Stimulated activated CD4-positive, alpha-beta T cell treated with anti-CD3 and anti-CD28 coated beads, Interleukin-4, amount 100 ng/mL, for 4 hours (primary cell): ENCODE measurements around the gene COA4.
"Not testable (repeated sequence)": the region's sequence is repeated elsewhere in the genome, so short reads cannot be mapped to it uniquely, and the experiment has no call there.

Experiments used
- DNase-seq, 2 experiments: peaks; one replicate each; pipeline ENCODE4 v3.0.0-alpha.2; 2020

Gene COA4

GRCh38 chr11:73876424-73877310 lies at the start of gene COA4, which contains the start of gene PAAF1:
Gene COA4 (minus strand): TSS chr11:73876846. CDS start chr11:73873378, 3,468 bp downstream.
Gene PAAF1 (plus strand): TSS chr11:73876999. CDS start chr11:73877022, 23 bp downstream.
- peak; percentile 90 to 96 for DNase-seq

DNA sequence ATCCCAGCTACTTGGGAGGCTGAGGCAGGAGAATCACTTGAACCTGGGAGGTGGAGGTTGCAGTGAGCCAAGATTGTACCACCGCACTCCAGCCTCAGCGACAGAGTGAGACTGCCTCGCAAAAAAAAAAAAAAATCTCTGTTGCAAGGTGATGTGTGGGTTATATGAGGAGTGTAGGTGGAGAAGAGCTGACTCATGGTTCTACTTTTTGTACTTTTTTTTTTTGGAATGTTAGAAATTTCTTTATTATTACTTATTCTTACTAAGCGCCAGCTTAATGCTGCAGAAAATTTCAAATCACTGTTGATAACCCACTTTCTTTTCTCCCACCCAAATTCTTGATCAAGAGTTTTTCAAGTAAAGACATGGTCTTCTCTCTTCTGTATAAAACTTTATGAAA lies 44.5 kb upstream of the COA4 start:
- no peak for DNase-seq

DNA sequence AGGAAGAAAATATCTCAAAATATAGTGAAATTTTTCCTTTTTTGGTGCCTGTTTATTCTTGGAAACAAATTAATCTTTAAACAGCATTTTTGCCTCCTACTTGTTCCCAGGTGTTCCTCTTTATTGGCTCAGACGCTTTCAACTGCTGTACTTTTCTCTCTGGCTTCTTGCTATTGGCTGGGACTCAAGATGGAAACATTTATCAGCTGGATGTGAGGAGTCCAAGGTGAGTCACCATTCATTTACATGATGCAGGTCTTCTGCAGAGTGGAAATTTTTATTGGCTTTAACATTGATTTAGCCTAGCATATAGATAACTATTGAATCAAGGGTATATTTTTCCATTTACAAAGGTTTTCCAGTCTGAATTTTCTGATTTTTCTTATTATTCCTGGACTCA lies 39.8 kb upstream of the COA4 start:
- no peak for DNase-seq

DNA sequence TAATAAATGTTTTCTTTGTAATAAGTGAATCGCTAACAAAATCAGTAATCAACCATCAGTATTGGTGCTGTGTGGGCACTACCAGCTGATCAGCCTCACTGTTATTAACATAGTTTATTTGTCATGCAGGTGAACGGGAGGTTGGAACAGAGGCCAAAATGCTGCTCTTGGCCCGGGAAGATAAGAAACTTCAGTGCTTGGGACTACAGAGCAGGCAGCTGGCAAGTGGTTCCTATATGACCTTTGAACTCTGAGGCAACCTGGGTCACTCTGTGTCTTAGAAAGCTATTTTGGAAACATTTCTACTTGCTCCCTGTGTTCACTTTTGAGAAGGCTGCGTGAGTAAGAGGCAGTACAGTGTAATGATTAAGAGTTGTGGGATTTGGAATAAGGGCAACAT lies 37.6 kb upstream of the COA4 start:
- no peak for DNase-seq

DNA sequence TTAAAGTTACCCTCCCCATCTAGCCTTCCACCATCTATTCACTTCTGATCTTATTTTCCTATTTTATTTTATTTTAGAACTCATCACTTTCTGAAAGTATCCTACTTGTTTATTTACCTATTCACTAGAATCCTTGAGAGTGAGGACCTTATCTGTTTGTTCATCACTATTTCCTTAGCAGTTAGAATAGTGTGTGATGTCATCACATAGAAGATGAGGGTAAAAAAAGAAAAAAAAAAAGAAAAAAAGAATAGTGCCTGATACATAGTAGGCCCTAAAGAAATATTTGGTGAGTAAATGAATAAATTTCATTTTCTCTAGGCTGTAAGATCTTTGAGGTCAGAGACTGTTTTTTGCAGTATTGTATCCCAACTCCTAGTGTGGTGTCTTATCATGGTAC lies 36.8 kb upstream of the COA4 start:
- no peak for DNase-seq

DNA sequence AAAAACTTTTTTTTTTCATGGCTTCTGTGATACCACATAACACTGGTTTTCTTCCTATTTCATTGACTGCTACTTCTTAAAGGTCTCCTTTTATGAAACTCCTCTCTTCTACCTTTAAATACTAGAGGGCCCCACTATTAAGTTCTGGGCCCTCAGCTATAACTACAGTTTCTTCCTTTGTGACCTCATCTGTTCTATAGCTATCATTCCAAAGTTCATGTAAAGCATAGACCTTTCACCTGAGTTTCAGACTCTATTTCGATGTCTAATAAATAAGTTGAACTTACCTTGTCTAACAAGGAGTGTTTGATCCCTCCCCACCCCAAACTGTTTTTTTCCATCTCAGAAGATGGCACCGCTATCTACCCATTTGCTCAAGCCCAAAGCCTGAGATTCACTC lies 35.4 kb upstream of the COA4 start:
- DNase-seq, result no peak

- DNase-seq, result peak in 1 of 2 experiments; percentile 1
These were observed 30.5 kb upstream of the COA4 start for GRCh38 chr11:73907191-73907590.

DNA sequence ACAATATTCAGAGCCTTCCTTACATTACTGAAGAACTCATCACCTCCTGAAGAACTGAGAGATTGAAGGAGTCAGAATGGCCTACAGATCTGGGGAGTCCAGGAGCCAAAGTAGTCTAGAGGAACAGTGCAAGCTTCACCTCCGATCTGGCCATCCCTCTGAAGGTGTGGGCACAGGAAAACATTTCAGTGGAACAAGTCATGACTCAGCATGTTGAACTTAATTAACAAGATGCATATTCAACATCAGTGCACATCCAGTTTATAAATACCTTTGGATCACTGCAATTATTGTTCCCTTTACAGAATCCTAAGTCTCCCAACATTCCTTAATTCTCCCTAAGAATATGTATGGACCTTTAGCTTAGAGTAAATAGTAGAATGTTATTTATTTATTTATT lies 25.7 kb upstream of the COA4 start:
- DNase-seq, result no peak

- no peak for DNase-seq
These were observed 18.2 kb upstream of the COA4 start for GRCh38 chr11:73894725-73895335.

- no peak for DNase-seq
These were observed 16.4 kb upstream of the COA4 start for GRCh38 chr11:73893041-73893440.

DNA sequence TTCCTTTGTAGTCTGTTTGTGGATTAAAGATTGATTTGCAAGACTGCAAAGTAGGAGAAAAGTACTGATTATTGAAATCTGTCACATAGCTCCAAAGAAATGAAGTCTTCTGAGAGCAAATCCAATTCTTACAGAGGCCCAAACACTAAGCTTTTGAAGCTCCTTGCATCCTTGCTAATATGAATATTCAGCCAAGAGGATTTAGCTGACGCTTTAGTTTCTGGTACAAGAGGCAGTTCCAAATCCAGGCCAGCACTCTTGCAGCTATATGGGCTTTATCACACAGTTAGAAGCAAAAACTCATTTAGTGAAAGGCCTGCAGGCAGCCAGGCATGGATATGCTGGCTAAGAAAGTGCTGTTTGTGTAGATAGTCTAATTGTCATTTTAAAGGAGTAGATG lies 12.9 kb upstream of the COA4 start:
- no peak for DNase-seq

DNA sequence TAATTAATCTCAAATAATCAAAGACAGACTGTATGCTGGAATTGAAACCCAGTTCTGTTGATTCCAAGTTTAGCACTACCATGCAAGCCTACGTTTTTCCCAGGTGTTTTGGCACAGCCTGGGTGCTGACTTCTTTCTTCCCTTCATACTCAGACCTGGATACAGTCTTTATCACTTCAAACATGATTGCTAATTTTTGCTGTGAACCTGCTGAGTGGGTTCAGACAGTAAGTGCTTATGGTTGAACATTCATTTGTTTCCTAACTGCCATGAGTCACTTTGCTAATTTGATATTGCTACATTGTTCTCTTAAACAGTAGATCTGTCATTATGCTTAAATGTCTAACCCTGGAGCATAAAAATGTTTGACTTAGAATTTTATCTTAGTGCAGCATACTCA lies 12.4 kb upstream of the COA4 start:
- no peak for DNase-seq

- DNase-seq, result no peak
These were observed 11.6 kb upstream of the COA4 start for GRCh38 chr11:73888244-73888643.

- no peak for DNase-seq
These were observed 7.2 kb upstream of the COA4 start for GRCh38 chr11:73883856-73884255.

GRCh38 chr11:73880449-73880848 lies 3.8 kb upstream of the COA4 start:
- not testable (repeated sequence) for DNase-seq

DNA sequence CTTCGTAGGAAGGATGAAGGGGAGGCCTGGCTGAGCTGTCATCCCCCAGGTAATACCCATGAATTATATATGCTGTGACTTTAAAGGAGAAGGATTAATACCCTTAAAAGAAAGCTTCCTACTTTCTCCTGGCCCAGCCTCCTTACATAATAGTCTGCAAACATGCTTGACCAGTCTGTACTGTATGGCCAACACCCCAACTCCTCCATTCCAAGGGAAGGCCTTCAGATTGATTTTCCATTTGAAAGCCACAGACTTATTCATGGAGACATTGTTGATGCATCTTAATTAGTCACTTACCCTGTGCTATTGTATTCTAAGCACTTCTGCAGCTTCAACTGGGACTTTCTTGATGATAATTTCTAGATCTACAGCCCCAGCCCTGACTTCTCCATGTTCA lies 2.1 kb upstream of the COA4 start:
- no peak for DNase-seq

GRCh38 chr11:73875840-73876239 lies 806 bp downstream of the COA4 start:
- no peak for DNase-seq

DNA sequence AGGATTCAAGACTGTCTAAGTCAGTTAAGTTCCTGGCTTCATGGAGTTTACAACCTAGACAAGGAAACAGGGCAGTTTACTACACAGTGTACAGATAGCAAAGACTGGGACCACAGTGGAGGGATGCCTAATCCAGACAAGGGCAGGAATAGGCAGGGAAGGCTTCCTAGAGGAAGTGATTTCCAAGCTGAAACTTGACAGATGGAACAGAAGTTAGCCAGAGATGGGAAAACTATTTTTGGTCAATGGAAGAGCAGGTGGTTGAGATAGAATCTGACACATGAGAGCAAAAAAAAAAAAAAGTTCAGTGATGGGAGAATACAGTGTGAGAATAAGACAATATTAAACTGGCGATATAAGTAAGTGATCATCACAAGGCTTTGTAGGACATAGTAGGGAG lies 1.3 kb downstream of the COA4 start:
- no peak for DNase-seq

DNA sequence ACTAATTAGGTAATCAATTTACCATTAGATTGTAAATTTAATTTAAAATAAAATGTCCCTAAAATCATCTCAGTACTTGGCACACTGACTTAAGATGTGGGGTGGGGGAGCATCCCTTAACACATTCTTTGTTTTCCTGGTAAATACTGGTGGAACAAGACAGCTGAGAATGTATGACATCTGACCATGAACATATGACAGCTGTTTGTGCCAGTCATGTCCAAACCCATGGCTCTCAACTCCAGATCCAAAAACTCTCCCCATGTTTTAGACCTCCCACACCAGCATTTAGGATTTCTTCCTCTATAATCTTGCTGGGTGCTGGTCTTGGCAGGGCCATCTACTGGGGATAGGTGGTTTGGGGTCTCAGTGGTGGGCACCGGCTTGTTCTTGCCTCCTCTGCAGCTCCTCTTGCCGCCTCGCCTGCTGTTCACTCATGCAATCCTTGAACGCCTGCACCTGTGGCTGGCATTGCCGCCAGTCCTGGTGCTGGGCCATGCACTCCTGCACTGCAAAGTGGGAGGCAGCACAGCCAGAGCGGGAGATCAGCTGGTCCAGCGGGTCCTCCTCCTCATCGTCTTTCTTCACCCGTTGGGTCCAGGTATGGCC lies 3.8 kb downstream of the COA4 start:
- no peak for DNase-seq

DNA sequence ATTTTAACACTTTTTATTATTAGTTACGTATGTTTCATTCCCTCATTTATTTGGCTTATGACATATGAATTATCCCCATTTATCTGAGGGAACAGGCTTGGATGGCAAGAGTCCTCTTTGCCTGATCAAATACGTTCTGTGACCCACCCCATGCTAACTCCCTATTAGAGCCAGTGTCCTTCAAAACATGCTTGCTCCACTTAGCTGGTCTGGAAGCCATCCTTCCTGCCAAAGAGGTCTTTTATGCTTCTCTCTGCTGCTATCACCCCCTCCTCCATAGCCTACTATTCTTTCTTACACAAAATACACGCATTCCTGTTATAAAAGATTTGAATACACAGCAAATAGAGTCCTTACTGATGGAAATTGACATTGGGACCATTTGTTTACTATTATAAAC lies 6.4 kb downstream of the COA4 start:
- no peak for DNase-seq

DNA sequence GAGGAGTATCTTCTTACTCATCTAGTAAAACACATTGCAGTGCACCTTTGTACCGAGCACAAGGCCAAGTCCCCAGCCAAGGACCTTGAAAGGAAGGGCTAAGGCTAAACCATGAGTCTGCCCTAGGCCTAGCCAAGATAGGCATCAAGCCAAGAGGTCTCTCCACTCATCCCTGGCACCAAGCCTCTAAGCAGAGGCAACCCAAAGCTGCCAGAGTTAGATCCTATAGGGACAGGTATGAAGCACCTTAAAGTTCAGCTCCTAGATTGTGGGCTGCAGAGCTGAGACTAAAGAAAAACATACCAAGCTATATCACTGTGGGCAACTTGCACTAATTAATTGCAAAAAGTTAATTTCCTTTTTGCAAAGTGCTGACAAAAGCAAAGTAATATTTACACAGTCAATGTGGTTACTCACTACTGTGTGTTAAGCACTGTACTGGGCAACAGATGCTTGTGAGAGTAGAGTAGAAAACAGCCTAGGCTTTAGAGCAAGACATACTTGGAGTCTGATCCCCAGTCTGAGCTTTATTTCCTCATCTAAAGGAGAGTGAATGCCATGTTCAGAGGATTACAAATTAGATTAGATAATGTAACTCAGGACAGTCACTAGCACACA lies 7.2 kb downstream of the COA4 start:
- DNase-seq, result no peak

DNA sequence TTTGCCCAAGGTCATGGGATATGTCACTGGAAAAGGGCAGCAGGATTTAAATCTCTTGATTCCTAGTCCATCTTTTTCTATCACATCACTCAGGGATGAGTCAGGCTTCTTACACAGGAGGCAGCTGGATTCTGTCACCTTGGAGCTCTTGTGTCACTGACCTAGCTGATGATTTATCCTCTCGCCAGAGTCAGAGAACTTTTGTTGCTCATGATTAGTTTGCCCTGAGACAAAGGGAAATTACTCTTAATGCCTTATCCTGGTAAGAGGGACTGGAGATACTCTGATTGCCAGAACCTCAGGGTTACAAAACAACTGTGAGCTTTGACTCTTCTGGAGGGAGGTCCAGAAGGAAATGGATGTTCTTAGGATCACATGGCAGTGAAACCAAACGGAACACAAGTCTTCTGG lies 10.1 kb downstream of the COA4 start:
- DNase-seq, result no peak

DNA sequence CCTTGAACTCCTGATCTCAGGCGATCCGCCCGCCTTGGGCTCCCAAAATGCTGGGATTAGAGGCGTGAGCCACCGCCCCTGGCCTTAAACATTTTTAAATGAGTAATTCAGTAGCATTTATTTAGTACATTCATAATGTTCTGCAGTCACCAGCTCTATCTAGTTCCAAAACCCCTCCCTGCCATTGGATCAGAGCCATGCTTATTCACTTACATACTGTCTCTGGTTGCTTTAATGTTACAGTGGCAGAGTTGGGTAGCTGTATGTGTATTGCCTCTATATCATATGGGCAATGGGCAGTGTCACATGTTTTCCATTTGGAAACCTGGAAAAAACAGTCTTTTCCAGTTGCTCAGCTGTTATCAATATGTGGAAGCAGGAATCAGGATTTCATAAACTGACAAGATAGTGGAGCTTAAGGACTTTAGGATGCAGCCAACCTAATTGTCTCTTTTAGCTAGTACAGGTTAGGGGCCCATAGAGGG lies 10.5 kb downstream of the COA4 start:
- DNase-seq, result no peak
